Activated T-helper 1 cell treated with anti-CD3 and anti-CD28 coated beads, Interleukin-12 subunit alpha, Interleukin-12 subunit beta, Interleukin-2, Interleukin-4 antibody, amounts not matched to agents 30 ng/mL and 10 ng/mL and 1 ng/mL, durations not matched to agents 14 hours and 24 hours and 36 hours (primary cell): ENCODE measurements around the gene NCOA1. TPM values are rescaled to one million over a fixed set of nuclear protein-coding genes. Genes with fewer than 3 reads are reported as not detected.
"Not testable (repeated sequence)": the region's sequence is repeated elsewhere in the genome, so short reads cannot be mapped to it uniquely, and the experiment has no call there.

Source experiments
- DNase-seq: peaks from one replicate; pipeline ENCODE4 v3.0.0; 2021; ENCODE audit warnings: low spot score
- H3K27ac Mint-ChIP-seq: one replicate; pipeline ENCODE4 v1.8.0; 2021; ENCODE audit warnings: mild to moderate bottlenecking, mixed read lengths
- H3K27me3 Mint-ChIP-seq: one replicate; pipeline ENCODE4 v1.8.0; 2022; ENCODE audit warnings: mild to moderate bottlenecking, moderate library complexity, mixed read lengths; ENCODE audit not compliant: insufficient read depth
- H3K36me3 Mint-ChIP-seq: one replicate; pipeline ENCODE4 v1.8.0; 2021; ENCODE audit warnings: low read depth, mixed read lengths
- H3K4me1 Mint-ChIP-seq: one replicate; pipeline ENCODE4 v1.8.0; 2021; ENCODE audit warnings: low read depth, mixed read lengths
- H3K4me3 Mint-ChIP-seq: one replicate; pipeline ENCODE4 v1.8.0; 2021; ENCODE audit warnings: mild to moderate bottlenecking, moderate library complexity, mixed read lengths
- H3K9me3 Mint-ChIP-seq: one replicate; pipeline ENCODE4 v1.8.0; 2021; ENCODE audit warnings: mixed read lengths
- intact Hi-C: fragments of 100-400 bp; cut with micrococcal nuclease; formaldehyde crosslinking; loops from one replicate; pipeline ENCODE4 v1.15.1; 2024
- total RNA-seq: library from RNA; stranded (reverse); gene quantifications from 2 replicates; pipeline ENCODE4 v1.2.3, GENCODE V29; 2022

The NCOA1 gene
- total RNA-seq, 1 donor from 2014 or later = 30.0 TPM

- DNase-seq = no peak
- H3K36me3 Mint-ChIP-seq = no peaks in the 10 kb centered on the region
- intact Hi-C loops = no loop called here
- H3K27me3 Mint-ChIP-seq = no peaks in the 10 kb centered on the region
- no peak overlapping the region for H3K27ac Mint-ChIP-seq
- peaks cover 6% of the 10 kb centered on the region for H3K9me3 Mint-ChIP-seq
- no peaks in the 10 kb centered on the region for H3K4me1 Mint-ChIP-seq
- H3K4me3 Mint-ChIP-seq = no peak overlapping the region
These were observed 160.6 kb downstream of the NCOA1 start for GRCh38 chr2:24651643-24652003.

GRCh38 chr2:24652265-24653182 lies 161.5 kb downstream of the NCOA1 start:
- Mint-ChIP-seq H3K9me3 (peaks cover 6% of the 10 kb centered on the region), H3K4me1 (no peaks in the 10 kb centered on the region), H3K27me3 (no peaks in the 10 kb centered on the region), H3K27ac (no peak overlapping the region), H3K36me3 (no peaks in the 10 kb centered on the region), H3K4me3 (no peak overlapping the region)
- DNase-seq = no peak
- intact Hi-C loops = no loop called here

GRCh38 chr2:24657818-24658217 lies 166.8 kb downstream of the NCOA1 start:
- H3K36me3 Mint-ChIP-seq = peaks cover 4% of the 10 kb centered on the region
- H3K27ac Mint-ChIP-seq = no peak overlapping the region
- H3K9me3 Mint-ChIP-seq = no peaks in the 10 kb centered on the region
- H3K4me3 Mint-ChIP-seq = no peak overlapping the region
- DNase-seq = no peak
- no peaks in the 10 kb centered on the region for H3K4me1 Mint-ChIP-seq
- no peaks in the 10 kb centered on the region for H3K27me3 Mint-ChIP-seq
- intact Hi-C loops = no loop called here

- H3K4me1 Mint-ChIP-seq = no peaks in the 10 kb centered on the region
- H3K27me3 Mint-ChIP-seq = no peaks in the 10 kb centered on the region
- no peak overlapping the region for H3K4me3 Mint-ChIP-seq
- no peaks in the 10 kb centered on the region for H3K9me3 Mint-ChIP-seq
- no peak overlapping the region for H3K27ac Mint-ChIP-seq
- H3K36me3 Mint-ChIP-seq = peaks cover 4% of the 10 kb centered on the region
- intact Hi-C loops = no loop called here
- no peak for DNase-seq
These were observed 167.6 kb downstream of the NCOA1 start for GRCh38 chr2:24658531-24659202.

- H3K36me3 Mint-ChIP-seq = peaks cover 6% of the 10 kb centered on the region
- H3K9me3 Mint-ChIP-seq = no peaks in the 10 kb centered on the region
- H3K4me1 Mint-ChIP-seq = no peaks in the 10 kb centered on the region
- no peak overlapping the region for H3K27ac Mint-ChIP-seq
- DNase-seq = no peak
- intact Hi-C loops = no loop called here
- no peak overlapping the region for H3K4me3 Mint-ChIP-seq
- H3K27me3 Mint-ChIP-seq = no peaks in the 10 kb centered on the region
These were observed 168.8 kb downstream of the NCOA1 start for GRCh38 chr2:24659862-24660261.

- peaks cover 3% of the 10 kb centered on the region for H3K4me1 Mint-ChIP-seq
- no peaks in the 10 kb centered on the region for H3K27me3 Mint-ChIP-seq
- H3K36me3 Mint-ChIP-seq = peaks cover 4% of the 10 kb centered on the region
- DNase-seq = no peak
- H3K4me3 Mint-ChIP-seq = no peak overlapping the region
- no peak overlapping the region for H3K27ac Mint-ChIP-seq
- intact Hi-C loops = no loop called here
- H3K9me3 Mint-ChIP-seq = no peaks in the 10 kb centered on the region
These were observed 176.5 kb downstream of the NCOA1 start for GRCh38 chr2:24667542-24667941.

- no peaks in the 10 kb centered on the region for H3K9me3 Mint-ChIP-seq
- peaks cover 6% of the 10 kb centered on the region for H3K4me1 Mint-ChIP-seq
- H3K36me3 Mint-ChIP-seq = peaks cover 3% of the 10 kb centered on the region
- intact Hi-C loops = no loop called here
- H3K4me3 Mint-ChIP-seq = no peak overlapping the region
- H3K27me3 Mint-ChIP-seq = no peaks in the 10 kb centered on the region
- H3K27ac Mint-ChIP-seq = no peak overlapping the region
- no peak for DNase-seq
These were observed 180.2 kb downstream of the NCOA1 start for GRCh38 chr2:24671230-24671629.

- Mint-ChIP-seq H3K4me1 (peaks cover 6% of the 10 kb centered on the region), H3K4me3 (no peak overlapping the region), H3K9me3 (no peaks in the 10 kb centered on the region), H3K27me3 (no peaks in the 10 kb centered on the region), H3K27ac (no peak overlapping the region), H3K36me3 (peaks cover 7% of the 10 kb centered on the region)
- intact Hi-C loops = no loop called here
- DNase-seq = no peak
These were observed 181.5 kb downstream of the NCOA1 start for GRCh38 chr2:24672589-24672988.

- intact Hi-C loops = no loop called here
- Mint-ChIP-seq H3K36me3 (peaks cover 17% of the 10 kb centered on the region), H3K27ac (no peak overlapping the region), H3K4me1 (peaks cover 6% of the 10 kb centered on the region), H3K27me3 (no peaks in the 10 kb centered on the region), H3K9me3 (no peaks in the 10 kb centered on the region), H3K4me3 (no peak overlapping the region)
- no peak for DNase-seq
These were observed 184.3 kb downstream of the NCOA1 start for GRCh38 chr2:24675338-24675737.

GRCh38 chr2:24676493-24676892 lies 185.4 kb downstream of the NCOA1 start:
- H3K9me3 Mint-ChIP-seq = no peaks in the 10 kb centered on the region
- H3K27me3 Mint-ChIP-seq = no peaks in the 10 kb centered on the region
- peaks cover 6% of the 10 kb centered on the region for H3K4me1 Mint-ChIP-seq
- intact Hi-C loops = no loop called here
- peaks cover 18% of the 10 kb centered on the region for H3K36me3 Mint-ChIP-seq
- no peak overlapping the region for H3K4me3 Mint-ChIP-seq
- DNase-seq = no peak
- no peak overlapping the region for H3K27ac Mint-ChIP-seq

- intact Hi-C loops, H3K27ac Mint-ChIP-seq, DNase-seq, H3K9me3 Mint-ChIP-seq, H3K4me1 Mint-ChIP-seq, H3K27me3 Mint-ChIP-seq, H3K4me3 Mint-ChIP-seq: not testable (repeated sequence)
- H3K36me3 Mint-ChIP-seq = peaks cover 18% of the 10 kb centered on the region
These were observed 187.0 kb downstream of the NCOA1 start for GRCh38 chr2:24678066-24678465.

- intact Hi-C loops = no loop called here
These were observed 189.1 kb downstream of the NCOA1 start for GRCh38 chr2:24680196-24680595.

GRCh38 chr2:24682304-24682703 lies 191.2 kb downstream of the NCOA1 start:
- intact Hi-C loops = no loop called here
- H3K4me3 Mint-ChIP-seq = no peak overlapping the region
- H3K9me3 Mint-ChIP-seq = no peaks in the 10 kb centered on the region
- no peak overlapping the region for H3K27ac Mint-ChIP-seq
- no peaks in the 10 kb centered on the region for H3K27me3 Mint-ChIP-seq
- H3K4me1 Mint-ChIP-seq = no peaks in the 10 kb centered on the region
- H3K36me3 Mint-ChIP-seq = peaks cover 15% of the 10 kb centered on the region
- DNase-seq = no peak

More at GRCh38 chr2:24680196-24680595, 189.1 kb downstream of the NCOA1 start:
- H3K4me3 Mint-ChIP-seq = no peak overlapping the region
- H3K27me3 Mint-ChIP-seq = no peaks in the 10 kb centered on the region
- no peaks in the 10 kb centered on the region for H3K9me3 Mint-ChIP-seq
- H3K36me3 Mint-ChIP-seq = peaks cover 15% of the 10 kb centered on the region
- H3K4me1 Mint-ChIP-seq = no peaks in the 10 kb centered on the region
- H3K27ac Mint-ChIP-seq = no peak overlapping the region
- no peak for DNase-seq
